ENCODE results near the gene DLGAP1. TPM values are rescaled to one million over a fixed set of nuclear protein-coding genes. Genes with fewer than 3 reads are reported as not detected.

DLGAP1 gene
- total RNA-seq, 1 donor from 2014 or later: 11.5 TPM

DNA sequence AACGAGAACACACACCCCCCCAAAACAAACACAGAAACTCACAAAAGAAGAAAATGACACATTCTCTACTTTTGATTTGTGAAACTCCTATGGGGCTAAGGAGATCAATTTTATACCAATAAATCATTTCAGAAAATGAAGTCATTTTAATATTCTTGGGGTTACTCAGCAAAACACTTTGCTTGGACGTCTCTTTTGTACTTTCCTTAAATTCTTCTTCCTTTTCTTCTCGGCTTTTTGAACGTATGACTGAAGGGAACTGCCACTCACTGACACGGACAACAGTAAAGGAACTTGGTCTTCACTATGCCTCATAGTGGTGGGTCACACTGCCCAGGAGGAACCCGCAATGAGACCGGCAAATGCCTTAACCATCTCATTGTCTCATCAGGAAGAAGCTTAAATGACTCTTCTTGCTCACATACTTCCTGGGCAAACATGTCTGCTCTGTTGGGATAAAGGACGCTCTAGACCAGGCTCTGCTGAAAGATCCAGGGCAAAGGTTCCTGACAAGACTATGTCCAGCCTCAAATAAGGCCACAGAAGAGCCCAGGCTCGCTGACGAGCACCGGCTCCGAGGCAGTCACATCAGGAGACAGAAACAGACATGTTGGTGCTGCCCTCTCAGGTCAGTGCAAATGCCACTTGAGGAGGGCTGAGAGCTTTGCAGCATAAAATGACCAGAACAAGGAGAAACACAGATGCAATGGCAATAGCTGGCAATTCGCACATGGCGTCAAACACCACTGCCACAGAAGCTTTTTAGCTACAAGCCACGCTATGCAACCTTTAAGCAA lies 799.7 kb downstream of the DLGAP1 start:
- H3K9me3 Mint-ChIP-seq: no peaks in the 10 kb centered on the region

DNA sequence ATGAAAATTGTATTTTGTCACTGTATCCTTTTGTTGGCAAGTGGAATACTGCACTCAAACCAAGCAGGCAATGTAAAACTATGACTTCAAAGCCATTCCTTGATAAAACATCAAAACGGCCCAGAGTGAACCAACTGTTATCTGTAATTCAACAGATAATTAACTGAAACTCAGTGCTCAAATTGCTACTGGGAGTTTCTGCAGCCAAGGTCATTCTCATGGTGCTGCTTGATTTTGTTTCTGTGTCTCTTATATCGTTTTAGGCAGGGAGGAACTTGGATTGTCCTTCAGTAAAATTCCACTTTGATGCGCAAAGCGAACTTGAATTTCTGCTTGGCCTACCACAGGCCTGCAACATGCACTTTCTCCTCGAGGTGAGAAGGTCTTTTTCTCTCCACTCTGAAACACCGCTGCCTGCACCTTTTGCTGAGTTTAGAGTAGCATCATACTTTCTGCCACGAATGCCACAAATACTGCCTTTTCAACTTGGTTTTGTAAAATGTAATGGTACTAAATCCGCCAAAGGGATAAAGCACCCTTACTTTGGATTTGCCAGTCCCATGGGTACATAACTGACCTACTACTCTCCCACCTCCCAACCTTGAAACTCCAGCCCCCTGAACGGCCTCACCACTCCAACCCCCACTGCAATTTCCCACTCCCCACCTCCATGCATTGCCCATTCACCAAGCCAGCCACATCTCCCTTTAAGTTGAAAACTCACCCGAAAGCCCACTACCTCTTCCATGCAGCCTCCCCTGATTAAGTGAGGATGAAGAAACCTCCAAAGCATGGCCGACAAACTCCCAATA lies 800.5 kb downstream of the DLGAP1 start:
- Mint-ChIP-seq H3K4me3 (no peak overlapping the region), H3K4me1 (peaks cover 59% of the 10 kb centered on the region), H3K9me3 (no peaks in the 10 kb centered on the region), H3K27me3 (ENCODE audit: low read depth) (no peaks in the 10 kb centered on the region), H3K27ac (ENCODE audit: unreplicated experiment) (peak overlapping the region; percentile 87), H3K36me3 (ENCODE audit: low read depth) (no peaks in the 10 kb centered on the region)
- DNase-seq (ENCODE audit: low read depth, low spot score): no peak
- TF ChIP-seq CTCF (conservative IDR thresholded peaks at IDR 0.05): no peak

More for the DNA sequence above, 799.7 kb downstream of the DLGAP1 start:
- Mint-ChIP-seq H3K4me1 (peaks cover 59% of the 10 kb centered on the region), H3K27ac (ENCODE audit: unreplicated experiment) (peak overlapping the region; percentile 90), H3K27me3 (ENCODE audit: low read depth) (no peaks in the 10 kb centered on the region), H3K4me3 (no peak overlapping the region), H3K36me3 (ENCODE audit: low read depth) (no peaks in the 10 kb centered on the region)
- no peak for TF ChIP-seq CTCF (conservative IDR thresholded peaks at IDR 0.05)
- no peak for DNase-seq (ENCODE audit: low read depth, low spot score)

DNA sequence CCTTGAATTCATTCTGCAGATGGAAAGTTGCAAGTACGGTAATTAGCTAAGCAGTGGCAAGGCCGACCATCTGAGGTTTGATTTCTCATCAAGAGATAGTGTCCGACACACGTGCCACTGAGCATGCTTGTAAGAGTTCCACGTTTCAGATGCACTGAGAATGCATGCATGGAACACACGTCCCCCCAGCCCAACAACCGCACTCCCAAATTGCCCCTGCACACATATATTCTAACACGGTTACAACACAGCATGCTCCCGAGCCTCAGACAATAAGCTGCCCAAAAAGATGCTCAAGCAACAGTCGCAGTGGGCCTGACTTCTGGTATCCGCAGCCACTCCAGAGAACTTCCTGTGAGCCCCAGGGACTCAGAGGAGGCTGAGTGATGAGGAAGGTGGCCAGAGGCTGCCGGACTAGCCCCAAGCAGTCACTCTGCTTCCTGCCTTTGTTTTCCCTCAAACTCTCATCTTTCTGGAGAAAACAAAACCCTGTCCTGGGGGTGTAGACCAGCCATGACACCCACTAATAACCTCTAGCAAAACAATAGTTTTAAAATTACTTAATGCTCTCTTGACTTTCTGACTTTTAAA lies 801.2 kb downstream of the DLGAP1 start:
- DNase-seq (ENCODE audit: low read depth, low spot score): no peak
- H3K4me3 Mint-ChIP-seq: peak overlapping the region; percentile 40
- H3K27me3 Mint-ChIP-seq (ENCODE audit: low read depth): no peaks in the 10 kb centered on the region
- H3K36me3 Mint-ChIP-seq (ENCODE audit: low read depth): no peaks in the 10 kb centered on the region
- peaks cover 63% of the 10 kb centered on the region for H3K4me1 Mint-ChIP-seq
- peak overlapping the region; percentile 87 for H3K27ac Mint-ChIP-seq (ENCODE audit: unreplicated experiment)
- no peak for TF ChIP-seq CTCF (conservative IDR thresholded peaks at IDR 0.05)
- H3K9me3 Mint-ChIP-seq: no peaks in the 10 kb centered on the region

- Mint-ChIP-seq H3K27ac (ENCODE audit: unreplicated experiment) (peak overlapping the region; percentile 87), H3K9me3 (no peaks in the 10 kb centered on the region), H3K27me3 (ENCODE audit: low read depth) (no peaks in the 10 kb centered on the region), H3K4me3 (peak overlapping the region; percentile 50), H3K36me3 (ENCODE audit: low read depth) (no peaks in the 10 kb centered on the region), H3K4me1 (peaks cover 64% of the 10 kb centered on the region)
- no peak for DNase-seq (ENCODE audit: low read depth, low spot score)
- TF ChIP-seq CTCF (conservative IDR thresholded peaks at IDR 0.05): no peak
Measured at GRCh38 chr18:3653263-3653850, 801.8 kb downstream of the DLGAP1 start.
